Nephron (organoid): ENCODE measurements around the gene ASXL1.
A peak's percentile ranks its signal among the peaks of the same experiment; 100 is the strongest.

Source experiments
- H3K27ac Mint-ChIP-seq, 3 experiments: 2 replicates each; pipeline ENCODE4 v1.8.0; 2020; ENCODE audit warnings: mixed read lengths in 3 of 3, mild to moderate bottlenecking in 2 of 3, moderate library complexity in 1 of 3
- H3K27me3 Mint-ChIP-seq: 2 replicates; pipeline ENCODE4 v1.8.0; 2021; ENCODE audit warnings: low read depth, mild to moderate bottlenecking, moderate library complexity, mixed read lengths
- H3K36me3 Mint-ChIP-seq: 2 replicates; pipeline ENCODE4 v1.8.0; 2020; ENCODE audit warnings: low read depth, mixed read lengths
- H3K4me1 Mint-ChIP-seq: 2 replicates; pipeline ENCODE4 v1.8.0; 2020; ENCODE audit warnings: mixed read lengths
- H3K4me3 Mint-ChIP-seq, 3 experiments: 2 replicates each; pipeline ENCODE4 v1.8.0; 2020; ENCODE audit warnings: mild to moderate bottlenecking in 3 of 3, mixed read lengths in 3 of 3, moderate library complexity in 2 of 3
- H3K9me3 Mint-ChIP-seq: 2 replicates; pipeline ENCODE4 v1.8.0; 2020; ENCODE audit warnings: mixed read lengths
- TF ChIP-seq, protein P1 (sequence below), 3 experiments: fragments of 200-600 bp; sonication (generic); IDR thresholded peaks; one replicate each; pipeline ENCODE4 v1.5.0; 2021; ENCODE audit warnings: antibody characterized with exemption in 3 of 3; ENCODE audit not compliant: unreplicated experiment in 3 of 3

Gene ASXL1

GRCh38 chr20:32455171-32455900, 97.2 kb downstream of the ASXL1 start:
- Mint-ChIP-seq H3K36me3 (peaks cover 20% of the 10 kb centered on the region), H3K27me3 (peaks cover 3% of the 10 kb centered on the region), H3K4me1 (peaks cover 19% of the 10 kb centered on the region), H3K4me3 (peak overlapping the region in 2 of 3 experiments; percentile 40 to 48), H3K9me3 (no peaks in the 10 kb centered on the region), H3K27ac (peak overlapping the region; percentile 64 to 88 (median 83))
- TF ChIP-seq, protein P1, sequence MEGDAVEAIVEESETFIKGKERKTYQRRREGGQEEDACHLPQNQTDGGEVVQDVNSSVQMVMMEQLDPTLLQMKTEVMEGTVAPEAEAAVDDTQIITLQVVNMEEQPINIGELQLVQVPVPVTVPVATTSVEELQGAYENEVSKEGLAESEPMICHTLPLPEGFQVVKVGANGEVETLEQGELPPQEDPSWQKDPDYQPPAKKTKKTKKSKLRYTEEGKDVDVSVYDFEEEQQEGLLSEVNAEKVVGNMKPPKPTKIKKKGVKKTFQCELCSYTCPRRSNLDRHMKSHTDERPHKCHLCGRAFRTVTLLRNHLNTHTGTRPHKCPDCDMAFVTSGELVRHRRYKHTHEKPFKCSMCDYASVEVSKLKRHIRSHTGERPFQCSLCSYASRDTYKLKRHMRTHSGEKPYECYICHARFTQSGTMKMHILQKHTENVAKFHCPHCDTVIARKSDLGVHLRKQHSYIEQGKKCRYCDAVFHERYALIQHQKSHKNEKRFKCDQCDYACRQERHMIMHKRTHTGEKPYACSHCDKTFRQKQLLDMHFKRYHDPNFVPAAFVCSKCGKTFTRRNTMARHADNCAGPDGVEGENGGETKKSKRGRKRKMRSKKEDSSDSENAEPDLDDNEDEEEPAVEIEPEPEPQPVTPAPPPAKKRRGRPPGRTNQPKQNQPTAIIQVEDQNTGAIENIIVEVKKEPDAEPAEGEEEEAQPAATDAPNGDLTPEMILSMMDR (IDR thresholded peaks at IDR 0.05; ENCODE audit: unreplicated experiment in 3 of 3) = no peak

DNA sequence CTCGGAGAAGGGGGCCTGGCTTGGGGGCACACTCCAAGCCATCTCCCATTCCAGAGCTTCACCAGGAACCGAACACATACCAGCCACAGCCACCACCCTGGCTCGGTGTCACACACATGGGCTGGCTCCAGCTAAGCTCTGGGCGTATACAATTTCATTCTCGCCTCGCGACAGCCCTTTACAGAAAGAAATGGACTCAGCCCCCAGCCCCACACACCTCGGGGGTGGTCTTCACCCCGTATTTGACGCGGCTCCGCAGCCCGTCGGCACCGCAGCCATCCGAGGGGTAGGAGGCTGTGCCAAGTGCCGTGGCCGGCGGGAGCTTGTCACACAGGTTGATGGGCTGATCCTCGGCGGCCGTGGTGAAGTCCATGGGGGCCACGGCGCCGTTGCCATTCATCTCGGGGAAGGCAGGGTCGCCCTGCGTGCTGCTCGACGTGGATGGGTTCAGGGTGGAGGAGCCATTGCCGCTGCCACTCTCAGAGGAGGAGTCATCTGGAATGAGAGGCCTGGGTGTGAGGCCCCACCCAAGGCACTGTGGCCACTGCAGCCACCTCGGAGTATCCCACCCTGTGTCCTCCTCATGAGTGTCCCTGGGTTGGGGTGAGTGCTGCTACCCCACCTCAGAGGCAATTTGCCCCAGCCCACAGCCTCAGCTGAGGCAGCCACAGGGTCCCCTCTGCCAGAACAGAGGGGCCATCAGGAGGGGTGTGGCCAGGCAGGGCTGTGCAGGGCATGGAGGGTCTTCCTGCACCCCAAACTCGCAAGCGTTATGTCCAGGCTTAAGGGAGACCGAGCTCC, 98.0 kb downstream of the ASXL1 start:
- H3K36me3 Mint-ChIP-seq = peaks cover 18% of the 10 kb centered on the region
- H3K27ac Mint-ChIP-seq = peak overlapping the region; percentile 41 to 83 (median 64)
- H3K9me3 Mint-ChIP-seq = no peaks in the 10 kb centered on the region
- TF ChIP-seq, protein P1 (IDR thresholded peaks at IDR 0.05; ENCODE audit: unreplicated experiment in 3 of 3) = no peak
- peaks cover 3% of the 10 kb centered on the region for H3K27me3 Mint-ChIP-seq
- peaks cover 17% of the 10 kb centered on the region for H3K4me1 Mint-ChIP-seq
- H3K4me3 Mint-ChIP-seq = no peak overlapping the region

DNA sequence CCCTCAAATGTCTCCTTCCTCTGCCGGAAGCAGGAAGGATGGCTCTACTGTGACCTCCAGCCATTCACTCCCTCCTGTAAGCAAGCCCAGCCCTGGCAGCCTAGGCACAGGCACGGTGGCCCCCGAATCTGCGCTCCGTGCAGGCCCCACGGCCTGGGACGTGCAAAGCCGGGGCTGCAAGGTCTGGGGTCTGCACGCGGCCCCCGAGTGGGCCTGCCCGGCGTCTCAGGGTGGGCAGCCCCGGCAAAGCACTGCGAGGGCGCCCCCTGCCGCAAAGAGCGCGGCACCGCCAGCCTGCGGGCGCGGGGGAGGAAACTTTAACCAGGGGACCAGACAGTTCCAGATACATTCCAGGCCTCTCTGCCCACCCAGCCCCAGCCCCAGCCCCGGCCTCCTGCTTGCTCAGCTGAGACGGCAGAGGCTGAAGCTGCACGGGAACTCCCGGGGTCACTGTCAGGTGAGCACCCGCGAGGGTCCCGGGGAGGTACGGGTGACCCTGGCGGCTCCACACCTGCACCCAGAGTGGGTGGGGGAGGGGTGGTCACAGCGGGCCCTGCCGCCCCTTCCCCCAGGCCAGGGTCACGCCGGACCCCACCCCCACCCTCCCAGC, 98.8 kb downstream of the ASXL1 start:
- Mint-ChIP-seq H3K27me3 (peaks cover 3% of the 10 kb centered on the region), H3K27ac (peak overlapping the region in 1 of 3 experiments; percentile 95), H3K4me1 (peaks cover 15% of the 10 kb centered on the region), H3K9me3 (no peaks in the 10 kb centered on the region), H3K4me3 (peak overlapping the region in 2 of 3 experiments; percentile 74 to 75), H3K36me3 (peaks cover 14% of the 10 kb centered on the region)
- TF ChIP-seq, protein P1 (IDR thresholded peaks at IDR 0.05; ENCODE audit: unreplicated experiment in 3 of 3) = peak; percentile 89 to 99 (median 91)

GRCh38 chr20:32457479-32457986, 99.4 kb downstream of the ASXL1 start:
- peaks cover 3% of the 10 kb centered on the region for H3K27me3 Mint-ChIP-seq
- H3K27ac Mint-ChIP-seq = peak overlapping the region; percentile 74 to 95 (median 91)
- TF ChIP-seq, protein P1 (IDR thresholded peaks at IDR 0.05; ENCODE audit: unreplicated experiment in 3 of 3) = no peak
- peaks cover 13% of the 10 kb centered on the region for H3K36me3 Mint-ChIP-seq
- no peaks in the 10 kb centered on the region for H3K9me3 Mint-ChIP-seq
- H3K4me1 Mint-ChIP-seq = peaks cover 15% of the 10 kb centered on the region
- H3K4me3 Mint-ChIP-seq = peak overlapping the region; percentile 63 to 75 (median 74)

- H3K4me1 Mint-ChIP-seq = peaks cover 15% of the 10 kb centered on the region
- H3K36me3 Mint-ChIP-seq = peaks cover 9% of the 10 kb centered on the region
- H3K27me3 Mint-ChIP-seq = peaks cover 3% of the 10 kb centered on the region
- TF ChIP-seq, protein P1 (IDR thresholded peaks at IDR 0.05; ENCODE audit: unreplicated experiment in 3 of 3) = no peak
- H3K4me3 Mint-ChIP-seq = peak overlapping the region; percentile 63 to 75 (median 74)
- H3K9me3 Mint-ChIP-seq = no peaks in the 10 kb centered on the region
- peak overlapping the region; percentile 74 to 95 (median 91) for H3K27ac Mint-ChIP-seq
Measured at GRCh38 chr20:32458061-32458836, 100.1 kb downstream of the ASXL1 start.
